ENCODE measurements around the gene NAP1L4.

The NAP1L4 gene

GRCh38 chr11:2899080-2899783, 92.9 kb downstream of the NAP1L4 start:
- no peak overlapping the region for H3K4me3 ChIP-seq (ENCODE audit: low read depth, low read length)
- no peak for DNase-seq (ENCODE audit: low read depth)
- TF ChIP-seq CTCF (conservative IDR thresholded peaks at IDR 0.05; ENCODE audit: low read depth, low read length), result no peak

- H3K4me3 ChIP-seq (ENCODE audit: low read depth, low read length), result no peak overlapping the region
- peak; percentile 95 for DNase-seq (ENCODE audit: low read depth)
- no peak for TF ChIP-seq CTCF (conservative IDR thresholded peaks at IDR 0.05; ENCODE audit: low read depth, low read length)
Observed at GRCh38 chr11:2898366-2899079, 93.6 kb downstream of the NAP1L4 start.

GRCh38 chr11:2897048-2897447, 95.1 kb downstream of the NAP1L4 start:
- TF ChIP-seq CTCF (conservative IDR thresholded peaks at IDR 0.05; ENCODE audit: low read depth, low read length), result no peak
- no peak for DNase-seq (ENCODE audit: low read depth)
- H3K4me3 ChIP-seq (ENCODE audit: low read depth, low read length), result no peak overlapping the region

- no peak for TF ChIP-seq CTCF (conservative IDR thresholded peaks at IDR 0.05; ENCODE audit: low read depth, low read length)
- H3K4me3 ChIP-seq (ENCODE audit: low read depth, low read length), result no peak overlapping the region
- DNase-seq (ENCODE audit: low read depth), result no peak
Observed at GRCh38 chr11:2896047-2896446, 96.1 kb downstream of the NAP1L4 start.
